Ureter (tissue), 1 donor: ENCODE measurements around the gene NKAIN4. TPM values are rescaled to one million over a fixed set of nuclear protein-coding genes. Genes with fewer than 3 reads are reported as not detected.
A peak's percentile ranks its signal among the peaks of the same experiment; 100 is the strongest.

Experiments
- DNase-seq: peaks from one replicate; pipeline ENCODE4 v3.0.0-alpha.2; 2020; ENCODE audit warnings: low spot score
- total RNA-seq: library from RNA; stranded (reverse); gene quantifications from one replicate; pipeline ENCODE4 v1.2.4, GENCODE V29; 2023
- donor health status: DM: yes; HTN: yes; CAD: no.

Gene NKAIN4
- total RNA-seq, 1 donor from 2014 or later, result not detected

- no peak for DNase-seq
Measured at GRCh38 chr20:63274381-63275228, 20.3 kb upstream of the NKAIN4 start.

- no peak for DNase-seq
Measured at GRCh38 chr20:63273635-63274380, 19.5 kb upstream of the NKAIN4 start.

GRCh38 chr20:63273059-63273579 is 18.9 kb upstream of the NKAIN4 start:
- no peak for DNase-seq

- peak; percentile 88 for DNase-seq
Measured at GRCh38 chr20:63272105-63273058, 18.1 kb upstream of the NKAIN4 start, which contains the start of gene ARFGAP1. TSS of gene ARFGAP1 (plus strand) at chr20:63272813. CDS start at chr20:63275581, 2,768 bp downstream.

GRCh38 chr20:63270606-63271325 is 16.5 kb upstream of the NKAIN4 start:
- no peak for DNase-seq

- no peak for DNase-seq
Measured at GRCh38 chr20:63269724-63270123, 15.5 kb upstream of the NKAIN4 start.

- no peak for DNase-seq
Measured at GRCh38 chr20:63268671-63269439, 14.6 kb upstream of the NKAIN4 start.

- DNase-seq, result no peak
Measured at GRCh38 chr20:63268256-63268655, 14.0 kb upstream of the NKAIN4 start.

GRCh38 chr20:63267691-63268090 is 13.4 kb upstream of the NKAIN4 start:
- no peak for DNase-seq

GRCh38 chr20:63265891-63266515 is 11.7 kb upstream of the NKAIN4 start:
- no peak for DNase-seq

- DNase-seq, result no peak
Measured at GRCh38 chr20:63264519-63264918, 10.3 kb upstream of the NKAIN4 start.

- DNase-seq, result no peak
Measured at GRCh38 chr20:63264000-63264399, 9.7 kb upstream of the NKAIN4 start.

- DNase-seq, result no peak
Measured at GRCh38 chr20:63262836-63263235, 8.6 kb upstream of the NKAIN4 start.

GRCh38 chr20:63261795-63262528 is 7.7 kb upstream of the NKAIN4 start:
- no peak for DNase-seq

- DNase-seq, result no peak
Measured at GRCh38 chr20:63261060-63261794, 7.0 kb upstream of the NKAIN4 start.

GRCh38 chr20:63260521-63260920 is 6.3 kb upstream of the NKAIN4 start:
- DNase-seq, result no peak

GRCh38 chr20:63259734-63260460 is 5.6 kb upstream of the NKAIN4 start:
- DNase-seq, result no peak
